H54 (cell line): ENCODE measurements around the gene SELENOW.
"Not testable (repeated sequence)": the region's sequence is repeated elsewhere in the genome, so short reads cannot be mapped to it uniquely, and the experiment has no call there.

Experiments used
- DNase-seq: peaks from one replicate; pipeline ENCODE4 v3.0.0; 2011; ENCODE audit warnings: low spot score, mixed read lengths; ENCODE audit not compliant: insufficient read length
- FAIRE-seq: peaks from 3 replicates; lab custom pipeline; 2011; peaks lifted over from hg19 to GRCh38; lab: Jason Lieb, UNC
- POLR2A ChIP-seq: IDR thresholded peaks from 2 replicates; pipeline ENCODE4 v1.6.1; 2011; ENCODE audit warnings: low read depth, mild to moderate bottlenecking, low read length

The SELENOW gene

GRCh38 chr19:47762615-47763308 lies 15.7 kb upstream of the SELENOW start:
- TF ChIP-seq POLR2A = no peak
- DNase-seq (no peak), FAIRE-seq (no peak)

- not testable (repeated sequence) for FAIRE-seq
Observed at GRCh38 chr19:47764705-47765104, 13.8 kb upstream of the SELENOW start.

GRCh38 chr19:47765523-47766358 lies 12.8 kb upstream of the SELENOW start:
- no peak for DNase-seq
- no peak for TF ChIP-seq POLR2A
- FAIRE-seq = no peak

More at GRCh38 chr19:47764705-47765104, 13.8 kb upstream of the SELENOW start:
- DNase-seq = not testable (repeated sequence)

- DNase-seq = no peak
- no peak for TF ChIP-seq POLR2A
- FAIRE-seq = no peak
Observed at GRCh38 chr19:47766359-47766620, 12.2 kb upstream of the SELENOW start.

GRCh38 chr19:47766670-47767069 lies 11.8 kb upstream of the SELENOW start:
- DNase-seq (no peak), FAIRE-seq (no peak)
- no peak for TF ChIP-seq POLR2A

GRCh38 chr19:47767349-47767748 lies 11.2 kb upstream of the SELENOW start:
- no peak for TF ChIP-seq POLR2A
- DNase-seq (no peak), FAIRE-seq (no peak)

- no peak for DNase-seq
- FAIRE-seq = no peak
- TF ChIP-seq POLR2A = no peak
Observed at GRCh38 chr19:47768604-47769003, 9.9 kb upstream of the SELENOW start.

DNA sequence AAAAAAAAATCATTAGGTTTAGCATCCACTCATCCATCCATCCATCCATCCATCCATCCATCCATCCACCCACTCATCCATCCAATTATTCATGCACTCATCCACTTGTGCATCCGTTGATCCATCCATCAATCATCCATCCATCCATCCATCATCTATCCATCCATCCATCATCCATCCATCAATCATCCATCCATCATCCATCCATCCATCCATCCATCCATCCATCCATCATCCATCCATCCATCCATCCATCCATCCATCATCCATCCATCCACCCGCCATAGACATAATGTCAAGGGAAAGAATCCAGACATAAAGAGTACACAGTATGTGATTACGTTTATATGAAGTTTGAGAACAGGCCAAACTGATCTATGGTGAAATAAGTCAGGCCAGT lies 9.0 kb upstream of the SELENOW start:
- no peak for DNase-seq
- no peak for FAIRE-seq
- TF ChIP-seq POLR2A = no peak

GRCh38 chr19:47771291-47771690 lies 7.2 kb upstream of the SELENOW start:
- FAIRE-seq, DNase-seq: not testable (repeated sequence)

- FAIRE-seq = no peak
- no peak for TF ChIP-seq POLR2A
- no peak for DNase-seq
Observed at GRCh38 chr19:47776568-47776967, 1.9 kb upstream of the SELENOW start.

- not testable (repeated sequence) for FAIRE-seq, DNase-seq
Observed at GRCh38 chr19:47777245-47778048, 1.1 kb upstream of the SELENOW start.

GRCh38 chr19:47778954-47779351 lies 450 bp downstream of the SELENOW start:
- DNase-seq = no peak
- TF ChIP-seq POLR2A = no peak
- no peak for FAIRE-seq

GRCh38 chr19:47779524-47780214 lies 1.2 kb downstream of the SELENOW start:
- no peak for DNase-seq
- no peak for FAIRE-seq
- TF ChIP-seq POLR2A = no peak

- TF ChIP-seq POLR2A = no peak
- DNase-seq = no peak
- FAIRE-seq = no peak
Observed at GRCh38 chr19:47780215-47780551, 1.7 kb downstream of the SELENOW start.
